Endothelial cell of hepatic sinusoid (primary cell): ENCODE data around the gene FAR1.
"Not testable (repeated sequence)": the region's sequence is repeated elsewhere in the genome, so short reads cannot be mapped to it uniquely, and the experiment has no call there.

Experiments
- in situ Hi-C: cut with HindIII; loops from 2 replicates; pipeline ENCODE4 v1.10.0; 2017; ENCODE audit warnings: low sequenced_read_pairs

FAR1 gene

GRCh38 chr11:13668102-13668956 lies at the start of gene FAR1:
FAR1 (plus strand) TSS chr11:13668668; CDS start chr11:13694766, 26,098 bp downstream.
- in situ Hi-C loops = no loop called here

- in situ Hi-C loops = no loop called here
Measured at GRCh38 chr11:13620063-13620462, 48.4 kb upstream of the FAR1 start.

GRCh38 chr11:13626818-13627217 lies 41.6 kb upstream of the FAR1 start:
- in situ Hi-C loops = not testable (repeated sequence)

GRCh38 chr11:13628634-13629033 lies 39.8 kb upstream of the FAR1 start:
- in situ Hi-C loops = not testable (repeated sequence)

GRCh38 chr11:13629779-13630178 lies 38.7 kb upstream of the FAR1 start:
- in situ Hi-C loops = no loop called here

GRCh38 chr11:13635290-13635689 lies 33.2 kb upstream of the FAR1 start:
- in situ Hi-C loops = no loop called here

- in situ Hi-C loops = no loop called here
Measured at GRCh38 chr11:13635804-13636203, 32.7 kb upstream of the FAR1 start.

- in situ Hi-C loops = no loop called here
Measured at GRCh38 chr11:13637125-13638069, 31.1 kb upstream of the FAR1 start.

- in situ Hi-C loops = no loop called here
Measured at GRCh38 chr11:13638422-13638821, 30.0 kb upstream of the FAR1 start.

- in situ Hi-C loops = no loop called here
Measured at GRCh38 chr11:13644997-13645687, 23.3 kb upstream of the FAR1 start.

- in situ Hi-C loops = no loop called here
Measured at GRCh38 chr11:13647391-13647790, 21.1 kb upstream of the FAR1 start.

- in situ Hi-C loops = no loop called here
Measured at GRCh38 chr11:13649619-13650018, 18.8 kb upstream of the FAR1 start.

- in situ Hi-C loops = not testable (repeated sequence)
Measured at GRCh38 chr11:13651515-13651914, 17.0 kb upstream of the FAR1 start.

GRCh38 chr11:13661074-13661623 lies 7.3 kb upstream of the FAR1 start:
- in situ Hi-C loops = no loop called here

- in situ Hi-C loops = no loop called here
Measured at GRCh38 chr11:13663631-13664071, 4.8 kb upstream of the FAR1 start.

GRCh38 chr11:13664351-13664750 lies 4.1 kb upstream of the FAR1 start:
- in situ Hi-C loops = no loop called here

- in situ Hi-C loops = no loop called here
Measured at GRCh38 chr11:13666708-13667107, 1.8 kb upstream of the FAR1 start.

GRCh38 chr11:13667245-13667644 lies 1.2 kb upstream of the FAR1 start:
- in situ Hi-C loops = no loop called here

- in situ Hi-C loops = no loop called here
Measured at GRCh38 chr11:13667795-13668101, 720 bp upstream of the FAR1 start.

- in situ Hi-C loops = no loop called here
Measured at GRCh38 chr11:13668957-13669521, 571 bp downstream of the FAR1 start.
